ENCODE measurements around the gene BZW1. TPM values are rescaled to one million over a fixed set of nuclear protein-coding genes. Genes with fewer than 3 reads are reported as not detected.

The BZW1 gene
- total and polyA plus RNA-seq, 2 experiments from 2014 or later: 118 to 323 TPM

GRCh38 chr2:200810998-200811332 lies 745 bp upstream of the BZW1 start:
- peak overlapping the region; percentile 92 for H3K4me3 ChIP-seq
- H3F3A ChIP-seq (replicated peaks; ENCODE audit: low read depth): peaks cover 4% of the 10 kb centered on the region; the same call in 1 of the 2 replicates
- H3K27me3 Mint-ChIP-seq (ENCODE audit: insufficient read depth, low read depth, poor library complexity): peaks cover 13% of the 10 kb centered on the region
- H3K79me2 ChIP-seq (replicated peaks; ENCODE audit: insufficient read depth): peaks cover 41% of the 10 kb centered on the region
- peak overlapping the region; percentile 34; the same call in 1 of the 2 replicates for H3K27ac ChIP-seq (ENCODE audit: low read depth)
- H3K9me3 Mint-ChIP-seq: no peaks in the 10 kb centered on the region
- peaks cover 25% of the 10 kb centered on the region for H4K20me1 ChIP-seq (replicated peaks; ENCODE audit: insufficient read depth)
- ATAC-seq (no peak), DNase-seq (ENCODE audit: low spot score) (no peak)
- peaks cover 37% of the 10 kb centered on the region for H3K36me3 Mint-ChIP-seq (ENCODE audit: low read depth)
- peaks cover 18% of the 10 kb centered on the region for H3K4me1 ChIP-seq (ENCODE audit: insufficient read depth)
- peaks cover 20% of the 10 kb centered on the region for H3K4me1 Mint-ChIP-seq
- H3K4me3 Mint-ChIP-seq: peak overlapping the region; percentile 98
- no peaks in the 10 kb centered on the region for H3K27me3 ChIP-seq (ENCODE audit: insufficient read depth)
- H3K36me3 ChIP-seq (ENCODE audit: insufficient read depth): peaks cover 29% of the 10 kb centered on the region
- TF ChIP-seq, protein P1, sequence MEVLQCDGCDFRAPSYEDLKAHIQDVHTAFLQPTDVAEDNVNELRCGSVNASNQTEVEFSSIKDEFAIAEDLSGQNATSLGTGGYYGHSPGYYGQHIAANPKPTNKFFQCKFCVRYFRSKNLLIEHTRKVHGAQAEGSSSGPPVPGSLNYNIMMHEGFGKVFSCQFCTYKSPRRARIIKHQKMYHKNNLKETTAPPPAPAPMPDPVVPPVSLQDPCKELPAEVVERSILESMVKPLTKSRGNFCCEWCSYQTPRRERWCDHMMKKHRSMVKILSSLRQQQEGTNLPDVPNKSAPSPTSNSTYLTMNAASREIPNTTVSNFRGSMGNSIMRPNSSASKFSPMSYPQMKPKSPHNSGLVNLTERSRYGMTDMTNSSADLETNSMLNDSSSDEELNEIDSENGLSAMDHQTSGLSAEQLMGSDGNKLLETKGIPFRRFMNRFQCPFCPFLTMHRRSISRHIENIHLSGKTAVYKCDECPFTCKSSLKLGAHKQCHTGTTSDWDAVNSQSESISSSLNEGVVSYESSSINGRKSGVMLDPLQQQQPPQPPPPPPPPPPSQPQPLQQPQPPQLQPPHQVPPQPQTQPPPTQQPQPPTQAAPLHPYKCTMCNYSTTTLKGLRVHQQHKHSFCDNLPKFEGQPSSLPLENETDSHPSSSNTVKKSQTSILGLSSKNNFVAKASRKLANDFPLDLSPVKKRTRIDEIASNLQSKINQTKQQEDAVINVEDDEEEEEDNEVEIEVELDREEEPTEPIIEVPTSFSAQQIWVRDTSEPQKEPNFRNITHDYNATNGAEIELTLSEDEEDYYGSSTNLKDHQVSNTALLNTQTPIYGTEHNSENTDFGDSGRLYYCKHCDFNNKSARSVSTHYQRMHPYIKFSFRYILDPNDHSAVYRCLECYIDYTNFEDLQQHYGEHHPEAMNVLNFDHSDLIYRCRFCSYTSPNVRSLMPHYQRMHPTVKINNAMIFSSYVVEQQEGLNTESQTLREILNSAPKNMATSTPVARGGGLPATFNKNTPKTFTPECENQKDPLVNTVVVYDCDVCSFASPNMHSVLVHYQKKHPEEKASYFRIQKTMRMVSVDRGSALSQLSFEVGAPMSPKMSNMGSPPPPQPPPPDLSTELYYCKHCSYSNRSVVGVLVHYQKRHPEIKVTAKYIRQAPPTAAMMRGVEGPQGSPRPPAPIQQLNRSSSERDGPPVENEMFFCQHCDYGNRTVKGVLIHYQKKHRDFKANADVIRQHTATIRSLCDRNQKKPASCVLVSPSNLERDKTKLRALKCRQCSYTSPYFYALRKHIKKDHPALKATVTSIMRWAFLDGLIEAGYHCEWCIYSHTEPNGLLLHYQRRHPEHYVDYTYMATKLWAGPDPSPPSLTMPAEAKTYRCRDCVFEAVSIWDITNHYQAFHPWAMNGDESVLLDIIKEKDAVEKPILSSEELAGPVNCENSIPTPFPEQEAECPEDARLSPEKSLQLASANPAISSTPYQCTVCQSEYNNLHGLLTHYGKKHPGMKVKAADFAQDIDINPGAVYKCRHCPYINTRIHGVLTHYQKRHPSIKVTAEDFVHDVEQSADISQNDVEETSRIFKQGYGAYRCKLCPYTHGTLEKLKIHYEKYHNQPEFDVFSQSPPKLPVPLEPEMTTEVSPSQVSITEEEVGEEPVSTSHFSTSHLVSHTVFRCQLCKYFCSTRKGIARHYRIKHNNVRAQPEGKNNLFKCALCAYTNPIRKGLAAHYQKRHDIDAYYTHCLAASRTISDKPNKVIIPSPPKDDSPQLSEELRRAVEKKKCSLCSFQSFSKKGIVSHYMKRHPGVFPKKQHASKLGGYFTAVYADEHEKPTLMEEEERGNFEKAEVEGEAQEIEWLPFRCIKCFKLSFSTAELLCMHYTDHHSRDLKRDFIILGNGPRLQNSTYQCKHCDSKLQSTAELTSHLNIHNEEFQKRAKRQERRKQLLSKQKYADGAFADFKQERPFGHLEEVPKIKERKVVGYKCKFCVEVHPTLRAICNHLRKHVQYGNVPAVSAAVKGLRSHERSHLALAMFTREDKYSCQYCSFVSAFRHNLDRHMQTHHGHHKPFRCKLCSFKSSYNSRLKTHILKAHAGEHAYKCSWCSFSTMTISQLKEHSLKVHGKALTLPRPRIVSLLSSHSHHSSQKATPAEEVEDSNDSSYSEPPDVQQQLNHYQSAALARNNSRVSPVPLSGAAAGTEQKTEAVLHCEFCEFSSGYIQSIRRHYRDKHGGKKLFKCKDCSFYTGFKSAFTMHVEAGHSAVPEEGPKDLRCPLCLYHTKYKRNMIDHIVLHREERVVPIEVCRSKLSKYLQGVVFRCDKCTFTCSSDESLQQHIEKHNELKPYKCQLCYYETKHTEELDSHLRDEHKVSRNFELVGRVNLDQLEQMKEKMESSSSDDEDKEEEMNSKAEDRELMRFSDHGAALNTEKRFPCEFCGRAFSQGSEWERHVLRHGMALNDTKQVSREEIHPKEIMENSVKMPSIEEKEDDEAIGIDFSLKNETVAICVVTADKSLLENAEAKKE (CRISPR knock-in tag; IDR thresholded peaks at IDR 0.05): no peak
- no peak for TF ChIP-seq CTCF (conservative IDR thresholded peaks at IDR 0.05; ENCODE audit: low read depth in 2 of 2)
- TF ChIP-seq STAT1 (IDR thresholded peaks at IDR 0.05; ENCODE audit: unreplicated experiment): no peak
- no peak for TF ChIP-seq EZH2phosphoT487 (IDR thresholded peaks at IDR 0.05; ENCODE audit: unreplicated experiment)
- peak overlapping the region; percentile 99 for H3K27ac Mint-ChIP-seq
- H2AFZ ChIP-seq: peak overlapping the region; percentile 80
- no peaks in the 10 kb centered on the region for H3K9me2 ChIP-seq (ENCODE audit: insufficient read depth)
- H3K4me2 ChIP-seq: peak overlapping the region; percentile 81

Measured in GM23338 (cell line).